Mononuclear cell (primary cell): ENCODE results near the gene SEC16A. TPM values are rescaled to one million over a fixed set of nuclear protein-coding genes. Genes with fewer than 3 reads are reported as not detected.

Experiments used
- H3K27me3 ChIP-seq: 2 replicates; pipeline ENCODE4 v1.6.0; 2011; ENCODE audit warnings: low read length, control low read depth; ENCODE audit not compliant: insufficient read depth
- H3K4me1 ChIP-seq: 2 replicates; pipeline ENCODE4 v1.5.1; 2011; ENCODE audit warnings: mild to moderate bottlenecking, low read length, control low read depth; ENCODE audit not compliant: insufficient read depth
- H3K4me3 ChIP-seq: 2 replicates; pipeline ENCODE4 v1.5.1; 2011; ENCODE audit warnings: mild to moderate bottlenecking, low read length, moderate library complexity
- H3K9me3 ChIP-seq: 2 replicates; pipeline ENCODE4 v1.5.1; 2011; ENCODE audit warnings: low read depth, mild to moderate bottlenecking, control low read depth, low read length
- total RNA-seq: library from RNA; depleted of rRNA; stranded (reverse); fragments of >200 nt; gene quantifications from one replicate; pipeline ENCODE4 v1.2.3, GENCODE V29; 2012

The SEC16A gene
- total RNA-seq, 1 donor: 38.0 TPM

- H3K27me3 ChIP-seq: no peaks in the 10 kb centered on the region
- H3K4me1 ChIP-seq: no peaks in the 10 kb centered on the region
- no peak overlapping the region for H3K4me3 ChIP-seq
- no peaks in the 10 kb centered on the region for H3K9me3 ChIP-seq
Measured at GRCh38 chr9:136499071-136499934, 16.5 kb upstream of the SEC16A start.

GRCh38 chr9:136497916-136498695 is 15.3 kb upstream of the SEC16A start:
- H3K4me1 ChIP-seq: no peaks in the 10 kb centered on the region
- no peak overlapping the region for H3K4me3 ChIP-seq
- no peaks in the 10 kb centered on the region for H3K9me3 ChIP-seq
- H3K27me3 ChIP-seq: no peaks in the 10 kb centered on the region

GRCh38 chr9:136496801-136497620 is 14.2 kb upstream of the SEC16A start:
- H3K4me1 ChIP-seq: no peaks in the 10 kb centered on the region
- H3K27me3 ChIP-seq: no peaks in the 10 kb centered on the region
- H3K9me3 ChIP-seq: no peaks in the 10 kb centered on the region
- no peak overlapping the region for H3K4me3 ChIP-seq

- H3K9me3 ChIP-seq: no peaks in the 10 kb centered on the region
- H3K4me3 ChIP-seq: no peak overlapping the region
Measured at GRCh38 chr9:136496181-136496580, 13.3 kb upstream of the SEC16A start.

GRCh38 chr9:136495238-136495800 is 12.5 kb upstream of the SEC16A start:
- no peaks in the 10 kb centered on the region for H3K9me3 ChIP-seq

More at GRCh38 chr9:136496181-136496580, 13.3 kb upstream of the SEC16A start:
- Histone ChIP-seq H3K4me1 (no peaks in the 10 kb centered on the region), H3K27me3 (no peaks in the 10 kb centered on the region)

GRCh38 chr9:136494531-136495215 is 11.8 kb upstream of the SEC16A start:
- Histone ChIP-seq H3K27me3 (no peaks in the 10 kb centered on the region), H3K4me3 (no peak overlapping the region), H3K9me3 (no peaks in the 10 kb centered on the region), H3K4me1 (no peaks in the 10 kb centered on the region)

More at GRCh38 chr9:136495238-136495800, 12.5 kb upstream of the SEC16A start:
- Histone ChIP-seq H3K27me3 (no peaks in the 10 kb centered on the region), H3K4me3 (no peak overlapping the region), H3K4me1 (no peaks in the 10 kb centered on the region)

- Histone ChIP-seq H3K4me3 (no peak overlapping the region), H3K27me3 (no peaks in the 10 kb centered on the region), H3K9me3 (no peaks in the 10 kb centered on the region), H3K4me1 (no peaks in the 10 kb centered on the region)
Measured at GRCh38 chr9:136494012-136494411, 11.2 kb upstream of the SEC16A start.

GRCh38 chr9:136493567-136493971 is 10.7 kb upstream of the SEC16A start:
- no peaks in the 10 kb centered on the region for H3K4me1 ChIP-seq
- H3K4me3 ChIP-seq: no peak overlapping the region
- H3K27me3 ChIP-seq: no peaks in the 10 kb centered on the region
- H3K9me3 ChIP-seq: no peaks in the 10 kb centered on the region

- no peak overlapping the region for H3K4me3 ChIP-seq
- H3K9me3 ChIP-seq: no peaks in the 10 kb centered on the region
- H3K4me1 ChIP-seq: no peaks in the 10 kb centered on the region
Measured at GRCh38 chr9:136492978-136493522, 10.2 kb upstream of the SEC16A start.

GRCh38 chr9:136489731-136490130 is 6.9 kb upstream of the SEC16A start:
- no peaks in the 10 kb centered on the region for H3K9me3 ChIP-seq
- peaks cover 7% of the 10 kb centered on the region for H3K4me1 ChIP-seq
- no peak overlapping the region for H3K4me3 ChIP-seq
- no peaks in the 10 kb centered on the region for H3K27me3 ChIP-seq

More at GRCh38 chr9:136492978-136493522, 10.2 kb upstream of the SEC16A start:
- H3K27me3 ChIP-seq: no peaks in the 10 kb centered on the region

GRCh38 chr9:136488247-136489214 is 5.7 kb upstream of the SEC16A start:
- no peak overlapping the region for H3K4me3 ChIP-seq

GRCh38 chr9:136487672-136488071 is 4.8 kb upstream of the SEC16A start:
- Histone ChIP-seq H3K4me1 (peaks cover 17% of the 10 kb centered on the region), H3K4me3 (no peak overlapping the region), H3K9me3 (no peaks in the 10 kb centered on the region), H3K27me3 (no peaks in the 10 kb centered on the region)

More at GRCh38 chr9:136488247-136489214, 5.7 kb upstream of the SEC16A start:
- Histone ChIP-seq H3K9me3 (no peaks in the 10 kb centered on the region), H3K4me1 (peaks cover 17% of the 10 kb centered on the region), H3K27me3 (no peaks in the 10 kb centered on the region)
